ENCODE results near the gene KCNJ15. TPM values are rescaled to one million over a fixed set of nuclear protein-coding genes. Genes with fewer than 3 reads are reported as not detected.
"Not testable (repeated sequence)": the region's sequence is repeated elsewhere in the genome, so short reads cannot be mapped to it uniquely, and the experiment has no call there.

The KCNJ15 gene
- total RNA-seq, 2 donors from 2014 or later, result 0.33 to 1.3 TPM

GRCh38 chr21:38246511-38246910 is 10.3 kb upstream of the KCNJ15 start:
- no peak overlapping the region for H3K27ac ChIP-seq
- H3K9me3 ChIP-seq, result no peaks in the 10 kb centered on the region
- no peak overlapping the region for H3K4me3 ChIP-seq
- no peak for DNase-seq (ENCODE audit: low spot score)
- no peaks in the 10 kb centered on the region for H3K36me3 ChIP-seq
- no peak for TF ChIP-seq CTCF (IDR thresholded peaks at IDR 0.05)
- no peaks in the 10 kb centered on the region for H3K27me3 ChIP-seq
- H3K4me1 ChIP-seq, result peaks cover 0 to 7% of the 10 kb centered on the region in 2 donors

DNA sequence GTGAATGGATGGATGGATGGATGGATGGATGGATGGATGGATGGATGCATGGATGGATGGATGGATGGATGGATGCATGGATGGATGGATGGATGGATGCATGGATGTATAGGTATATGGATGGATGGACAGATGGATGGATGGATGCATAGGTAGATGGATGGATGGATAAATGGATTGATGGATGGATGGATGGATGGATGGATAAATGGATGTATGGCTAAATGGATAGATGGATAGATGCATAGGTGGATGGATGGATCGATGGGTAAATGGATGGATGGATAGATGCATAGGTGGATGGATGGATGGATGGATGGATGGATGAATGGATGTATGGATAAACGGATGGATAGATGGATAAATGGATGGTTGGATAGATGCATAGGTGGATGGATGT is 9.7 kb upstream of the KCNJ15 start:
- not testable (repeated sequence) for H3K4me1 ChIP-seq; DNase-seq (ENCODE audit: low spot score); H3K36me3 ChIP-seq; H3K27me3 ChIP-seq; H3K9me3 ChIP-seq; H3K4me3 ChIP-seq; H3K27ac ChIP-seq

DNA sequence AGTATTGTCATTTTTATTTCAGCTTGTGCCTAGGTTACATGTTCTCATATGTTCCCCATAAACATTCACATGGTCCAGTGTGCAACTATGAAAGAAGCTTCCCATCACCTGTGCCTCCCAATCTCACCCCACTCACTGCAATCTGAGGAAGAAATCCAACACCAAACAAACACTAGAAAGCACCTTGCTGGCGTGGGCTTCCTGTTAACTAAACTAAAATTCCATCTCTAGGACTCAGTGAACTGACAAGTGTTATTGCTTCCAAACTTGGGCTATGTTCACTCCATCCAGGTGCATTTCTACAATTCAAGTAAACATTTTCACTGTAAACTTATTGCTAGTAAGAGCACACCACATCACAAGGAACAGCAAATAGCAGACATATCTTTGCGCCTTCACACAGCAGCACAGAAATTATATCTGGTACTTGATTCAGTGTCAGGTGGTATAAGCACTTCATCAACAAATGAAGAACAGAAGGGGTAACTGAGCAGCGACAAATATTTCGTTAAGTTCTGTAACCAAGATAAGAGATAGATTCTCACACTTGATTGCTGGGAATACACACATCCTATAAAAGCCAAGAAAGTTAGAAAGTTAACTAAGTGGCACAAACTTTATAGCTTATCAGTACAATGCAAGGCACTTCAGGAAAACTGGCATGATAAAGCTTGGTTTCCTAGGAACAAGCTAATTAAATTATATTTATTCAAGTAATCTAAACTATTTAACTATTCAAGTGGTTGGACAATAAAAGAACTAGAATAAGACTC is 8.9 kb upstream of the KCNJ15 start:
- Histone ChIP-seq H3K9me3 (no peaks in the 10 kb centered on the region), H3K36me3 (no peaks in the 10 kb centered on the region), H3K27me3 (no peaks in the 10 kb centered on the region), H3K4me1 (no peaks in the 10 kb centered on the region), H3K27ac (no peak overlapping the region), H3K4me3 (no peak overlapping the region)
- TF ChIP-seq CTCF (IDR thresholded peaks at IDR 0.05), result no peak
- DNase-seq (ENCODE audit: low spot score), result no peak

DNA sequence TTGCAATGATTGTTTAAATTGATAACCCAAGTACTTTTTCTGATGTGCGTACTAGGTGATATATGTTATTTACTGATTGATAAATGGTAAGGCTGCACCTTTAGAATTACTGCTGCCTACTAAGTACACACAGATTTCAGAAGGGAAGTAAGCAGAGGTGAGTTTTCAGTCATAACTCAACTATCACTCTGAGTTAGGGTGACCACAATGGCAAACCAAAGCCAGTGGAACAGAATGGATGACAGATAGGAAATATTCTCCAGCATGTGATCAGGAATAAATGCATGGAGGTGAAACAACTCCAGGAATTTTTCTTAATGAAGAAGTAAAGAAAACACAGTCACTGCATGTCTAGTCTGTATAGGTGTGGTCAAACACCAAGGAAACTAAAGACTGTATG is 7.5 kb upstream of the KCNJ15 start:
- Histone ChIP-seq H3K9me3 (no peaks in the 10 kb centered on the region), H3K4me3 (no peak overlapping the region), H3K4me1 (no peaks in the 10 kb centered on the region), H3K36me3 (no peaks in the 10 kb centered on the region), H3K27me3 (no peaks in the 10 kb centered on the region), H3K27ac (no peak overlapping the region)
- TF ChIP-seq CTCF (IDR thresholded peaks at IDR 0.05), result no peak
- DNase-seq (ENCODE audit: low spot score), result no peak

DNA sequence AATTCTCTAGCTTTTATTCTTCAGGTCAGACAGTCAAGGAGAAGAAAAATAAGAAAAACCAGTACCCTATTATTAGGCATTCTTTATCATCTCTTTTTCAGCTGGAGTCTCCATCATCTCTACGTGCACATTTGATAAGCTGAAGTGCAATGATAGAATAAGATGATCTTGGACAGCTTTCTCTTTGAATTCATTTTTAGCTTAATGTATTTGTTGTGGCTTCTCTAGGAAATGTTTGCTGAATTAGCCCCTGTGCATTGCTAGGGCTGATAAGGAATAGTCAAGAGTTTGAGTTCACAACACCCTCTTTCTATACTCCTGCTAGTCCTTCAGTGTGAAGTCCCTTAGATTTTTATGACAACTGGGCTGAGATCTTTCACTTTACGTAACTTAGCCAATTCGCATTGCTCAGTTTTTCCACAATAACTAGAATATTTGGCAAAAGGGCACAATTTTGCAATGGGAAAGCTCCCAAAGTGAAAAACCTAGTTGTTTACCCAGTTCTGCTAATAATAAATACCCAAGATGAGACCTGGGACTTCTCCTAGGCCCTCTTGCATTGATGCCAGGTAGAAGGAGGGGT is 7.0 kb upstream of the KCNJ15 start:
- no peak for DNase-seq (ENCODE audit: low spot score)
- Histone ChIP-seq H3K4me3 (no peak overlapping the region), H3K4me1 (no peaks in the 10 kb centered on the region), H3K27me3 (no peaks in the 10 kb centered on the region), H3K36me3 (no peaks in the 10 kb centered on the region), H3K27ac (no peak overlapping the region), H3K9me3 (no peaks in the 10 kb centered on the region)
- TF ChIP-seq CTCF (IDR thresholded peaks at IDR 0.05), result no peak

GRCh38 chr21:38250991-38251418 is 5.8 kb upstream of the KCNJ15 start:
- no peaks in the 10 kb centered on the region for H3K36me3 ChIP-seq
- H3K4me1 ChIP-seq, result no peaks in the 10 kb centered on the region
- H3K27me3 ChIP-seq, result no peaks in the 10 kb centered on the region
- TF ChIP-seq CTCF (IDR thresholded peaks at IDR 0.05), result no peak
- no peaks in the 10 kb centered on the region for H3K9me3 ChIP-seq
- no peak overlapping the region for H3K27ac ChIP-seq
- DNase-seq (ENCODE audit: low spot score), result no peak
- H3K4me3 ChIP-seq, result no peak overlapping the region

All from right atrium auricular region (tissue), 2 donors.